Kidney tubule cell (primary cell): ENCODE results near the gene RFX5.
"Not testable (repeated sequence)": the region's sequence is repeated elsewhere in the genome, so short reads cannot be mapped to it uniquely, and the experiment has no call there.

Experiments used
- DNase-seq: peaks from one replicate; pipeline ENCODE4 v3.0.0-alpha.2; 2018; ENCODE audit warnings: low spot score

RFX5 gene

DNA sequence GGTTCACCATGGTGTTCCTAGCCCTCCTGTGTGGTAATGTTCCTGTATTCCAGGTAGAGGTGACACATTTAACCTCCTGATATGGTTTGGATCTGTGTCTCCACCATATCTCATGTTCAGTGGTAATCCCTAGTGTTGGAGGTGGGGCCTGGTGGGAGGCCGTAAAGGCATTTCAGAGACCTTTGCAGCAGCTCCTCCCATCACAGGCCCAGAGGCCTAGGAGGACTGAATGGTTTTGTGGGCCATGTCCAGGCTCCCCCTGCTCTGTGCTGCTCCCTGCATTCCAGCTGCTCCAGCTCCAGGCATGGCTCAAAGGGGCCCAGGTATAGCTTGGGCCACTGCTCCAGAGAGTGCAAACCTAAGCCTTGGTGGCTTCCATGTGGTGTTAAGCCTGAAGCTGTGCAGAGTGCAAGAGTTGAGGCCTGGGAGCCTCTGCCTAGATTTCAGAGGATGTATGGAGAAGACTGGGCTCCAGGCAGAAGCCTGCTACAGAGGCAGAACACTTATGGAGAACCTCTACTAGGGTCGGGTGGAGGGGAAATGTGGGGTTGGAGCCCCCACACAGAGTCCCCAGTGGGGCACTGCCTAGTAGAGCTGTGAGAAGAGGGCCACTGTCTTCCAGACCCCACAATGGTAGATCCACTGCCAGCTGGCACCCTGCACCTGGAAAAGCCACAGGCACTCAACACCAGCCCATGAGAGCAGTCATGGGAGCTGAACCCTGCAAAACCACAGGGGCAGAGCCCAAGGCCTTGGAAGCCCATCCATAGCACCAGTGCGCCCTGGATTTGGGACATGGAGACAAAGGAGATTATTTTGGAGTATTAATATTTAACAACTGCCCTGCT is 15.5 kb upstream of the RFX5 start:
- no peak for DNase-seq

GRCh38 chr1:151361883-151362282 is 14.8 kb upstream of the RFX5 start:
- no peak for DNase-seq

DNA sequence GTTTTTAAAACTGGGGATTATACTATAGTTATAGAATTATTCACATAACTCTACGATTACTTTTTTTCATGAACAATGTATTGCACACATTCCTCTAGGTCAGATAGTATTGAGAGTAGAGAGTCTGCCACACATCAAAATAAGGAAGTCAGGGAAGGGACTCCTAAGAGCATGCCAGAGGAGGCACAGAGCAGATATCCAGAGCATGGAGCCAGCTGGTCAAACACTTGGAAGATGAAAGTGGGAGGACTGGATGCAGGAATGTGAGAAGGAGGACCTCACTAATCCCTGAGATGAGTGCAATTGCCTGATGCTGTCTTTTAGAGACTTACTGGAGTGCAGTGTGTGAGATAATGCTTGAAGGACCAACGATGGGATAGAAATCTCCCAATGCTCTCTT is 9.6 kb upstream of the RFX5 start:
- DNase-seq: no peak

DNA sequence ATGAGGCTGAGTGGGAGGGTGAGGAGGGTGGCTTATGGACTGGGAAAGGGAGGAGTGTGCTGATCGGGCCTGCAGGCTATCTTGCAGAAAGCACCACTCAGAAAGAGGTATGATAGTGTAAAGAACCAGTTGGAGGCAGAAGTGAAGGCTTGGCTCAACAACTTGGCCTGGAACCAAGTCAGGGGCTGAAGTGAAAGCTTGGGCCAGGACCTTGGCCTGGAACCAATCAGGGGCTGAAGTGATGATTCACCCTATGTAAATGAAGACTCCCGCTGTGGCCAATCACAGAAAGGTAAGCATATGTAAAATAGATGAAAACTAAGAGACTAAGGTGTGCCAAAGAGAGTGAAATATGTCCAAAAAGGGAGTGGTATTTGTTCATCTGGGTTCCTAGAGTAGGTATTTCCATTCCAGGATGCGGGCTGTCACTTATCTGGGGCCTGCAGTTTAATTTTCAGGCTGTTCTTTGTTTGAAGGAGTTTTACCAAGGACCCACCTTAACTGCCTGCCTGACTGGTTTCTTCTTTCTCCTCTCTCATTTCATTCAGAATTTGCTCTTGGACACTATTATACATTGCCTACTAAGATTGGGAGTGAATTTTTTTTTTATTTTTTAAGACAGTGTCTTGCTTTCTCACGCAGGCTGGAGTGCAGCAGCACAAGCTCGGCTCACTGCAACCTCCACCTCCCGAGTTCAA is 5.1 kb upstream of the RFX5 start:
- peak; percentile 47 for DNase-seq

DNA sequence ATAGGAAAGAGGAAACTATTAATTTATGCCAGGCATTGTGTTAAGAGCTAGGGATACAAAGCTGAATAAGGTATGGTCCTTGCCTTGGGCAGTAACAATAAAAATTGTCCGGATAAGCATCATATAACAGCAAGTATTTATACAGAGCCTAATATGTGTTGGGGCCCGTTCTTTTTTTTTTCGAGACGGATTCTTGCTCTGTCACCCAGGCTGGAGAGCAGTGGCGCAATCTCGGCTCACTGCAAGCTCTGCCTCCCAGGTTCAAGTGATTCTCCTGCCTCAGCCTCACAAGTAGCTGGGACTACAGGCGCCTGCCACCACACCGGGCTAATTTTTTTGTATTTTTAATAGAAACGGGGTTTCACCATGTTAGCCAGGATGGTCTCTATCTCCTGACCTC is 3.3 kb upstream of the RFX5 start:
- not testable (repeated sequence) for DNase-seq

GRCh38 chr1:151347523-151348246 is 633 bp upstream of the RFX5 start:
- peak; percentile 49 for DNase-seq

DNA sequence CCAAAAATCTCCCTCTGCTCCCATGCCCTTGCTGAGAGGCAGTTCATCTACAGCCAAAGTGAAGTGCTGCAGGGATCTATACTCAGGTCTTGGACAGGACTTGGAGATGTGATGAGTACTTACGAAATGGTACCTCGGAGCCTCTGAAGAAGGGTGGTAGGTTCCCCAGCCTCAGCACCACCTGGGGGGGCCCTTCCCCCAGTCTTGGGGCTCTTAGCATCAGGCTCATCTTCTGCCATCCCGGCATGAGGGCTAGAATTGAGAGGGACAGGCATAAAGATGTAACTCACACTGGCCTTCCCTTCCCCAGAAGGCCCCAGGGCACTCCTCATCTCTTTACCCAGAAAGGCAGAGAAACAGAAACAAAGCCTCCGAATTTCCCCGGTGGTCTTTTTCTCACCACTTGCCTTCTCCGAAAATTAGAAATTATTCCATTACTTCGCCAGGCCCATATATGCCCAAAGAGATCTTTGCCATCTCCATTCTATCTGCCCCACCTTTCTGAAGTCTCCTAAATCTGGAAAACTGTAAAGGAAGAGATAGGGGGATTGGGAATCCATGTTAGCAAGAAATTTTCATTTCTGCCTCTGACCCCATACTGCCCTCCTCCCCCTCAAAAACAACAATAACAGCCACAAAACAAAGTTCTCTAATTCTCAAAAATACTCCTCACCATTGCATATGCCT is 827 bp downstream of the RFX5 start:
- no peak for DNase-seq

GRCh38 chr1:151344291-151344690 is 2.8 kb downstream of the RFX5 start:
- DNase-seq: no peak

DNA sequence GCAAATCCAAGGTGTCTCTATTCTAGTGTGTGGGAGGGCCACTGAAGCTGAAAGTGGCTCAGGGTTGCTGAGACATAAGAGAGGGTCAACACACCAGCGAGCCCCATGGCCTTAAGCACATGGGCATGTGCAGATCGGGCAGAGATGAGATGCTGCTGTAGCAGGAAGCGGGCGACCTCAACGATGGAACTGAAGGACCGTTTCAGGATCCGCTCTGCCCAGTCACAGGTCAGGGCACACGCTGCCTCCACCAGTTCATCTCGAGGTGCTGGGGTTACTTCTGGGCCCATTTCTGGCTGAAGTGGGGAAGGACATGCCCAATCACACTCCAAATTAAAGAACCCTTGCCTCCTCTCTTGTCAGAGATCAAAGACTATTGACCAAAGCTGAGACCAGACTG is 3.5 kb downstream of the RFX5 start:
- no peak for DNase-seq

DNA sequence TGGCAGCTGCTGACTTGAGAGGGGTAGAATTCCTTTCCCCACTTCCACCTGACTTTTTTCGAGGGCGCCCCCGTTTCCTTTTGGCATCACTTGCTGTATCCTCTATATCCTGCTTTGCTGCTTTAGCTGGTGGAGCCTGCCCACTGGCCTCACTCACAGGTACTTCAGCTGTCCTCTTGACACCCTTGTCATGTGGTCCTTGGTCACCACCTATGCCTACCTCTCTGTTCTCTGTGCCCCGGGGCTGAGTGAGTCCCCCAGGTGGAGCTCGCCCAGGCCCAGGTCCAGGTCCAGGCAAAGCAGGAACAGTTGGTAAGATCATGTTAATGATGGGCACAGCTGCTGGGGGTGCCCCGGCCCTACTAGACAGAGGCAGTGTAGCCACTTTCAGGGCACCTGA is 4.5 kb downstream of the RFX5 start:
- DNase-seq: no peak

DNA sequence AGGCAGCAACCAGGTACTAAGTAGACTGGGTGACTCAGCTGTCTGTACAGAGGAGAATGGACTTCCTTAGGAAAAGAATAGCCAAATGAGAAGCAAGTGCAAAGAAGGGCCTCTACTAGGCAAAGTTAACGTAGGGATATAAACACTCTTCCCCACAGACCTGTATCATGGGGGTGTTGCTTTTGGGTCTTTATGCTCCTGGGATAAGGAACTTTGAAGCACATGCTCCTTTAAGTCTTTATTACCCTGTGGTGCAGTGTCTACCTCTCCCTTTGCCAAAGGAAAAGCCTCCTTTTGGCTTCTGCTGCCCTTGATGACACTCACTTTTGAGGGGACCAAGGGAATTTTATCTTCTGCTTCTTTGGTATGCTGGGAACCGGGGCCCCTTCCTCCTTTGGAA is 5.0 kb downstream of the RFX5 start:
- DNase-seq: no peak

DNA sequence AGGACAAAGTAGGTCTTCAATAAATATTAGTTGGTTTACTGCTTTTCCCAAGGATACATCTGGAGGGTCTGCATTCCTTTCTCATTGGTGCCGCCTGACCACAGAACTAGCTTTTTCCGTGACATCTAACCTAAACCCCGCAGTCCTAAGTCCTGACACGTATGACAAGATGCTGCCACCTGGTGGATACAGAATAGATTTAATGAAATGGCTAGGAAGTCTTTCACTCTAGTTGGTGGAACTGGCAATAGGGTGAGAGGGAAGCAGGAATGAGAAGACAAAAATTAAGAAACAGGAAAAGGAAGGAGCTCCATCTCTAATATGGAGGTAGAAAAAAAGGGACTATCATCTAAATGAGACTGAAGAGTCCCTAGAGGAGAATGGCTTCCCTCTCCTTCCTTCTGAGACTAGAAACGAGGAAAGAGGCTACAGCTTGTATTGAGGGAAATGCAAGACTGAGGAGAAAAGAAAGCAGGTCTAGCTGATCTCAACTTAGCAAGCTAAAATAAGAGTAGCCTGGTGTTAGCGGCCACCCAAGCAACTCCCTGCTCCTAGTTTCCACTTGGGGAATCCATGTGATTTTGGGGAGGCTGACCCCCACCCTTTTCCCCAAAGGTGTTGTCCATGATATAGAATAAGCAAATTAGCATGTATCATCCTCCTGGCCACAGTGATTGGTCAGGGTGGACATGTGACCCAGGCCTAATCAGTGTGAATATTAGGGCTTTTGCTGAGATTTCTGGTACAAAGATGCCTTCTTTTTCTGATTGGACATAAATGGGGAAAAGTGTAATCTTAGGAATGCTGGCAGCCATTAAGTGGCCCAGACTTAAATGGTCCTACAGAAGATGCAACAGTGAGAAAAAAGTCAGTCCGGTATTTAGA is 5.9 kb downstream of the RFX5 start:
- DNase-seq: peak; percentile 77

DNA sequence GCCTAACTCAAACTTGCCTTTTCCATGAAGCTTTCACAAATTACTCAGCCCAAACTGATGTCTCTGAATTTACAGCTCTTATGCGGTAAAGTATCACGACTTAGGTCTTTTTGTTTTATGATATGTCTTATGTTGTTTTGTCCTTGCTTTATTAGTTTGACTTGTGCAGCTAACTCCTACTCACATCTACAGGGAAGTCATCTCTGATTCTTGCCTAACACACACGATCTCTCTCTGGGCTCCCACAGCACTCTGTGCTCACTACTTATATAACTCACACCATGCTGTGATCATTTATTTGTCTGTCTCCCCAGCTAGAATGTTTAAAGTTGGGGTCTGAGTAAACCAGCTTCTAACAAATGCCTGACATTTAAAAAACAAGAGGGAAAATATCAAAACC is 10.5 kb downstream of the RFX5 start:
- no peak for DNase-seq

DNA sequence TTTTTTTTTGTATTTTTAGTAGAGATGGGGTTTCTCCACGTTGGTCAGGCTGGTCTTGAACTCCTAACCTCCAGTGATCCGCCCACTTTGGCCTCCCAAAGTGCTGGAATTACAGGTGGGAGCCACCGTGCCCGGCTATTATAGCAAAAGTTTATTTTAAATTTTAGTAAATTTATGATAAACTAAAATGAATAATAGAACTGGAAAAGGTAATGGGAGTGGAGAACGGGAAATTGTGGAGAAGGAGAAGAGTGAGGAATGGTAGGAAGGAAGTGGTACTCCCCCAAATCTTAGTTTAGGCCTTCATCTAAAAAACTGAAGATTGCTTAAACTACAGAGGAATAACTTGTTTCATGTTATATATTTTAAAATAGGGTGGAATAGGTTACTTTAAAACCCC is 12.2 kb downstream of the RFX5 start:
- no peak for DNase-seq

DNA sequence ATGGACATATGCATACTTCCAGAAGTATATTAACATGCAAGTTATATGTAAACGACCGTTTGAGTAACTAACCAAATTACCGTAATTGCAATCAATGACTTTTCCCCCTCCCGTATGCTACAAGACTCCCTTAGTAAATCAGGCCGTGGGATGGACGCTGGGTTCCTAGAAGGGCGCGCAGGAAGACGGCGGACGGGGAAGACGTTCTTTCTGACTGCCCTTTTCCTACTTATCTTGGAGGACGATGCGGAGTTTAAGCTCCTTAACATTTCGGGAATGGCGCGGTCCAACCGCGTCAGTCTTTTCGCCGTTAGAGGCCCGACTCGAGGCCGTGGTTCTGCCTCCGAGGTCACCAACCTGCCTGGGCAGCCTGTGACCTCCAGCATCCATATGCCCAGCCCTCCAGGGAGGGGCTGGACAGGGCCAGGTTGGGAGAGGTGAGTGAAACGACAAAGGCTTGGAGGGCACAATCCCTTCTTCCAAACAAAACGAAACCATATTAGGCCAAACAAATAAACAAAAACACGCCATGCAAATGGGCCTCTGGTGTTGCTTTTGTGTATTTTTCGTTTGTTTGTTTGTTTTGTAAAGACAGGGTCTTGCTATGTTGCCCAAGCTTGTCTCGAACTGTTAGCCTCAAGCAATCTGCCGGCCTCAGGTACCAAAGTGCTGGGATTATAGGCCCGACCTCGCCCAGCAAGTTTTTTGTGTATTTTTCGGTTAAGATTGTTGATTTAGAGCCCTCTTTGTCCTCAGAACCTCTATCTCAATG is 19.0 kb downstream of the RFX5 start:
- no peak for DNase-seq

DNA sequence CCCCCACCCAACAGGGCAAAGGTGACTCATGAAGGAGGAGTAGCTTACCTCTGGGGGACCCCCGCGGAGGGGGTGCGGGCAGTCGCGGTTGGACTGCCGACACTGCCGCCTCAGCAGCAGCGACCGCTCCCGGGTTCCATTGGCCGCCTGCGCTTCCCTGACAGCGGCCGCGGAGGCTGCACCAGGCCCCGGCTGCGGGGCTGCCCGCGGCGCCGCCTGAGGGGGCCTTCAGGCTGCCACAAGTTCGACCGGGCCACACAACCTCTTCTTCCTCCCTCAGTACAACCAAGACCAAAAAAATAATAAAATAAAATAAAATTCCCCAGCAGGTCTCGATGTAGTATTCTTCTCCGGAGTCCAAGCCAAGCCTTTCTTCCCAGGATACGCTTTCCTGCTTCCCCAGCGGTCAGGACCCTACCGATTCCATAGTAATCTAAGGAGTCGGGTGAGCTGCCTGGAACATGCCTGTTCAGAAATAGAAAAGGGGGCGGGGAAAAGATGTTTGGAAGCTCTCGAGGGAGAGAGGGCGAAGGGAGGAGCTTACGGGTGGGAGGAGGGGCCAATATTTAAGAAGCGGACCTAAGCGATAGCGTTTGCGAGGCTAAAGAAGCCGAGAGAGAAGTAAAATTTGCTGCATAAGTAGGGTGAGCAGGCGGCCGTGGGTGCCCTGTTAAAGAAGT is 19.7 kb downstream of the RFX5 start, which contains the start of gene PI4KB:
PI4KB (minus strand) TSS at position 194 of the 680 bp plus-strand sequence. CDS start 10,935 bp downstream, outside the sequence.
- DNase-seq: peak; percentile 98

DNA sequence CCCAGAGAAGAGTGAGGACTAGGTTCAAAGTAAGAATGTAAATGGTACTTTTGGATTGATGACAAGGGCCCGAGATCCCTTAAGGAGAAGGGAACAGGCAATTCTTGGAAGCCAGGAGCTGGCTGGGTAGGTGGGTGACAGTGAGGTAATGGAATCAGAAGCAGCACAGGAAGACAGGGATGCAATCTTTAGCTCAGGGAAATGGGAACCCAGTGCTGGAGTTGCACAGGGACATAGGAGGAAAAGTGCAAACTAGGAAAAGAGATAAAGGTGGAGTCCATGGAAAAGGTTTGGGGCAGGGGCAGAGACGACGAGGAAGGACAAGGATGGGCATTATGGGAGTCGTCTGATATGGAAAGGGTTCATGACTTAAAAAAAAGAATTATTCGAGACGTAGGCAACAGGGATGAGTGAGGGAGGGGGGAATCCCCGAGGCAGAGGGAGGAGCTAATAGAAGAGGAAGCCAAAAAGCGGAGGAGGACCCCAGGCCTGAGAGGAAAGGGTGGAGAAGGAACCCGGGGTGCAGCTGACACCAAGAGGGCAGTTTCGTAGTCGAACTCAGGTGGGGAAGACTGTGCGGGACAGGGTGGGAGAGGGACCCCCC is 20.3 kb downstream of the RFX5 start:
- peak; percentile 52 for DNase-seq

- peak; percentile 46 for DNase-seq
Measured at GRCh38 chr1:151325646-151326429, 21.2 kb downstream of the RFX5 start.

DNA sequence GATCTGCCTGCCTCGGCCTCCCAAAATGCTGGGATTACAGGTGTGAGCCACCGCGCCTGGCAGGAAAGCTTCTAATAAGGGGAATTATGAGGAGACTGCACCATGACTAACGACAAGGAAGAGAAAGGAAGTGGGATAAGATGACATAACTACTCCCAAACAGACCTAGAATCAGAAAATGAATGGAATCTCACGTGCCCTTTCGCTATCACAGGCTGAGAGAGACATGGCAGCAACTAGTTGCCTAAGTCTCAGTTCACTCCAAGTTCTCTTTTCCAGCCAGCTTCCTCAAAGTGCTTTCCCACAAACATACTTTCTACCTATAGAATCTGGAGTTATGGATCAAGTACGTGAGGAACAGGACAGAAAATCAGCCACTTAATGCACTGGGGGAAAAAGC is 21.8 kb downstream of the RFX5 start:
- DNase-seq: no peak
